HepG2 (cell line): ENCODE results near the gene MNX1. TPM values are rescaled to one million over a fixed set of nuclear protein-coding genes. Genes with fewer than 3 reads are reported as not detected.

ENCODE experiments used
- HNRNPUL1 ChIP-seq: fragments of 200-400 bp; formaldehyde crosslinking; IDR thresholded peaks from 2 replicates; pipeline ENCODE4 v1.6.1; 2017; ENCODE audit warnings: low read depth, mild to moderate bottlenecking, low read length, moderate library complexity
- NRL ChIP-seq: sonication (generic); formaldehyde crosslinking; IDR thresholded peaks from 2 replicates; pipeline ENCODE4 v1.5.0; 2020; ENCODE audit warnings: missing genetic modification reagents, mild to moderate bottlenecking, moderate library complexity, borderline replicate concordance
- POLR2AphosphoS5 ChIP-seq: IDR thresholded peaks from 2 replicates; pipeline ENCODE4 v1.6.1; 2012; ENCODE audit warnings: low read depth, low read length
- SOX13 ChIP-seq, 3 experiments: fragments of 450-650 bp in 1 of 3; sonication (generic) in 1 of 3; formaldehyde crosslinking in 1 of 3; IDR thresholded peaks in 2 of 3; conservative IDR thresholded peaks in 1 of 3; 2 replicates each; pipeline versions ENCODE4 v1.5.0 to v1.6.1; 2016 to 2020; ENCODE audit warnings: antibody characterized with exemption in 1 of 3, mild to moderate bottlenecking in 1 of 3, missing compliant biosample characterization in 1 of 3, missing genetic modification reagents in 1 of 3, moderate library complexity in 1 of 3
- ZNF232 ChIP-seq: sonication (generic); formaldehyde crosslinking; IDR thresholded peaks from 2 replicates; pipeline ENCODE4 v1.4.0; 2020; ENCODE audit warnings: missing genetic modification reagents, borderline replicate concordance
- ZNF234 ChIP-seq: sonication (generic); formaldehyde crosslinking; conservative IDR thresholded peaks from 2 replicates; pipeline ENCODE4 v1.5.1; 2020; ENCODE audit warnings: mild to moderate bottlenecking, missing genetic modification reagents
- ZNF383 ChIP-seq: sonication (generic); formaldehyde crosslinking; IDR thresholded peaks from 2 replicates; pipeline ENCODE4 v1.4.0; 2020; ENCODE audit warnings: missing genetic modification reagents, mild to moderate bottlenecking, borderline replicate concordance
- ZNF550 ChIP-seq: sonication (generic); formaldehyde crosslinking; IDR thresholded peaks from 2 replicates; pipeline ENCODE4 v1.4.0; 2020; ENCODE audit warnings: mild to moderate bottlenecking, missing genetic modification reagents, borderline replicate concordance
- ZNF570 ChIP-seq: sonication (generic); formaldehyde crosslinking; IDR thresholded peaks from 2 replicates; pipeline ENCODE4 v1.4.0; 2020; ENCODE audit warnings: mild to moderate bottlenecking, missing genetic modification reagents, borderline replicate concordance
- ZNF761 ChIP-seq: sonication (generic); formaldehyde crosslinking; conservative IDR thresholded peaks from 2 replicates; pipeline ENCODE4 v1.4.0; 2020; ENCODE audit warnings: mild to moderate bottlenecking, missing genetic modification reagents
- polyA plus RNA-seq, 8 experiments: library from polyadenylated mRNA; depleted of rRNA in 3 of 8; stranded (reverse) in 7 of 8; unstranded in 1 of 8; fragments of >200 nt; fragmentation: Illumina TruSeq in 4 of 8; extraction: Trizol in 4 of 8; gene quantifications; 2 replicates each; pipeline versions ENCODE4 v1.2.1 to v1.2.3, GENCODE V29; 2011 to 2016; ENCODE audit warnings: low read depth in 4 of 8, missing spikeins in 1 of 8, mixed read lengths in 1 of 8; ENCODE audit not compliant: insufficient read depth in 1 of 8
- total RNA-seq, 5 experiments: library from RNA; depleted of rRNA; stranded (reverse); fragments of >200 nt; fragmentation: Illumina TruSeq; extraction: Trizol; gene quantifications; 2 replicates each; pipeline ENCODE4 v1.2.3, GENCODE V29; 2016; ENCODE audit warnings: low read depth in 1 of 5
- TF ChIP-seq, protein P1 (sequence below): fragments of 450-650 bp; IDR thresholded peaks from 2 replicates; pipeline ENCODE4 v1.6.1; 2017; ENCODE audit warnings: mild to moderate bottlenecking
- TF ChIP-seq, protein P2 (sequence below): sonication (generic); formaldehyde crosslinking; IDR thresholded peaks from 2 replicates; pipeline ENCODE4 v1.4.0; 2020; ENCODE audit warnings: missing genetic modification reagents
- TF ChIP-seq, protein P3 (sequence below): sonication (generic); formaldehyde crosslinking; IDR thresholded peaks from 2 replicates; pipeline ENCODE4 v1.5.1; 2020; ENCODE audit warnings: missing genetic modification reagents, mild to moderate bottlenecking, borderline replicate concordance
- TF ChIP-seq, protein P4 (sequence below): sonication (generic); formaldehyde crosslinking; IDR thresholded peaks from 2 replicates; pipeline ENCODE4 v1.4.0; 2020; ENCODE audit warnings: missing genetic modification reagents, borderline replicate concordance

The MNX1 gene
- total and polyA plus RNA-seq, 2 of the 13 experiments (the other 11 are each of a cell fraction or from before 2014, with no cell fraction given): 0.94 to 6.1 TPM

DNA sequence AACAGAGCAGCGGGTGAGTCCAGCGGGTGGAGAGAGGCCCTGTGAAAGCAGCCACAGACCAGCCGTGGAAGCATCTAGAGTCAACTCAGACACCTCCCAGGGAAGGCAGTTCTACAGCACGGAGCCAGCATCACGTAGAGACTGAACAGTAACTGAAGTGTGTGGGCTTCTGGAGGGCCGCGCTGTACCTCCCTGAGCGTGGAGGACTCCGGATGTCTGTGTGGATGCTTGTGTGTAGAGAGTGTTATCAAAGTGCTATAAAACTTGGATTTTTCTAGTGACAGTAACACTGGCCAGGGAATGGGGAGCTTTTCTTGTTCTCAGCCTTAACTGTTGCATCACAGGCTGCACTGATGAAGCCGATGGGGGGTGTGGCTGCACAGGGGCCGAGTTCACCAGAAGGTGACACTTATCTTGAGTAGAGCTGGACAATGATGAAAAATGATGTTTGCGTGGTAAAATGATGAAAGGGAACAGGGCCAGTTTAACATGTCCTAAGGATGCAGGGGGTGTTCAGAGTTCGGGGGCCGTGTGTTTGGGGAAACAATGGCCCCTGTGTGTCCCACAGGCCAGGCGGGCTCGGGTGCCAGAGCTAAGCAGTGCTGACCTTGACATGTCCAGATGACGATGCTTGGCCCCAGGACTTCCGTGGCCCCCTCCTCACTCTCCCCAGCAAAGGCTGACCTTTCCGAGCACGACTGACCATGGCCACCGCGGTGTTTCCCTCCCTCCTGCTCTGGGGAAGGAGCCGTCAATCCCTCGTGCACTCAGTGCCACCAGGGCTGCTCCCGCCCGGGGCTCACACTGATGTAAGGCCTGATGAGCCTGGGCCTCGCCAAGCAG, 21.9 kb downstream of the MNX1 start (continued):
- TF ChIP-seq ZNF383 (CRISPR knock-in tag): no peak
- TF ChIP-seq NRL (CRISPR knock-in tag): 0 out of 2 replicates have a peak, but pooled peaks have one; percentile 37
- no peak for TF ChIP-seq POLR2AphosphoS5
- TF ChIP-seq ZNF570 (CRISPR knock-in tag): no peak; the same call in 1 of the 2 replicates
- TF ChIP-seq ZNF234: no peak
- no peak for TF ChIP-seq HNRNPUL1
- 0 out of 2 replicates have a peak, but pooled peaks have one; percentile 24 for TF ChIP-seq ZNF232
- TF ChIP-seq, protein P1, sequence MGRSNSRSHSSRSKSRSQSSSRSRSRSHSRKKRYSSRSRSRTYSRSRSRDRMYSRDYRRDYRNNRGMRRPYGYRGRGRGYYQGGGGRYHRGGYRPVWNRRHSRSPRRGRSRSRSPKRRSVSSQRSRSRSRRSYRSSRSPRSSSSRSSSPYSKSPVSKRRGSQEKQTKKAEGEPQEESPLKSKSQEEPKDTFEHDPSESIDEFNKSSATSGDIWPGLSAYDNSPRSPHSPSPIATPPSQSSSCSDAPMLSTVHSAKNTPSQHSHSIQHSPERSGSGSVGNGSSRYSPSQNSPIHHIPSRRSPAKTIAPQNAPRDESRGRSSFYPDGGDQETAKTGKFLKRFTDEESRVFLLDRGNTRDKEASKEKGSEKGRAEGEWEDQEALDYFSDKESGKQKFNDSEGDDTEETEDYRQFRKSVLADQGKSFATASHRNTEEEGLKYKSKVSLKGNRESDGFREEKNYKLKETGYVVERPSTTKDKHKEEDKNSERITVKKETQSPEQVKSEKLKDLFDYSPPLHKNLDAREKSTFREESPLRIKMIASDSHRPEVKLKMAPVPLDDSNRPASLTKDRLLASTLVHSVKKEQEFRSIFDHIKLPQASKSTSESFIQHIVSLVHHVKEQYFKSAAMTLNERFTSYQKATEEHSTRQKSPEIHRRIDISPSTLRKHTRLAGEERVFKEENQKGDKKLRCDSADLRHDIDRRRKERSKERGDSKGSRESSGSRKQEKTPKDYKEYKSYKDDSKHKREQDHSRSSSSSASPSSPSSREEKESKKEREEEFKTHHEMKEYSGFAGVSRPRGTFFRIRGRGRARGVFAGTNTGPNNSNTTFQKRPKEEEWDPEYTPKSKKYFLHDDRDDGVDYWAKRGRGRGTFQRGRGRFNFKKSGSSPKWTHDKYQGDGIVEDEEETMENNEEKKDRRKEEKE: no peak
- TF ChIP-seq, protein P2, sequence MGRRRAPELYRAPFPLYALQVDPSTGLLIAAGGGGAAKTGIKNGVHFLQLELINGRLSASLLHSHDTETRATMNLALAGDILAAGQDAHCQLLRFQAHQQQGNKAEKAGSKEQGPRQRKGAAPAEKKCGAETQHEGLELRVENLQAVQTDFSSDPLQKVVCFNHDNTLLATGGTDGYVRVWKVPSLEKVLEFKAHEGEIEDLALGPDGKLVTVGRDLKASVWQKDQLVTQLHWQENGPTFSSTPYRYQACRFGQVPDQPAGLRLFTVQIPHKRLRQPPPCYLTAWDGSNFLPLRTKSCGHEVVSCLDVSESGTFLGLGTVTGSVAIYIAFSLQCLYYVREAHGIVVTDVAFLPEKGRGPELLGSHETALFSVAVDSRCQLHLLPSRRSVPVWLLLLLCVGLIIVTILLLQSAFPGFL (CRISPR knock-in tag): no peak
- no peak for TF ChIP-seq ZNF761 (CRISPR knock-in tag)
- peak; percentile 62; the same call in 1 of the 2 replicates for TF ChIP-seq SOX13 (IDR thresholded peaks at IDR 0.05)
- peak in 1 of 2 experiments; percentile 85; a peak in 2 of 4 replicates for TF ChIP-seq SOX13 (CRISPR knock-in tag; conservative IDR thresholded peaks at IDR 0.05 in 1 of 2, IDR thresholded peaks at IDR 0.05 in 1 of 2)
- TF ChIP-seq, protein P3, sequence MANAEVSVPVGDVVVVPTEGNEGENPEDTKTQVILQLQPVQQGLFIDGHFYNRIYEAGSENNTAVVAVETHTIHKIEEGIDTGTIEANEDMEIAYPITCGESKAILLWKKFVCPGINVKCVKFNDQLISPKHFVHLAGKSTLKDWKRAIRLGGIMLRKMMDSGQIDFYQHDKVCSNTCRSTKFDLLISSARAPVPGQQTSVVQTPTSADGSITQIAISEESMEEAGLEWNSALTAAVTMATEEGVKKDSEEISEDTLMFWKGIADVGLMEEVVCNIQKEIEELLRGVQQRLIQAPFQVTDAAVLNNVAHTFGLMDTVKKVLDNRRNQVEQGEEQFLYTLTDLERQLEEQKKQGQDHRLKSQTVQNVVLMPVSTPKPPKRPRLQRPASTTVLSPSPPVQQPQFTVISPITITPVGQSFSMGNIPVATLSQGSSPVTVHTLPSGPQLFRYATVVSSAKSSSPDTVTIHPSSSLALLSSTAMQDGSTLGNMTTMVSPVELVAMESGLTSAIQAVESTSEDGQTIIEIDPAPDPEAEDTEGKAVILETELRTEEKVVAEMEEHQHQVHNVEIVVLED: no peak
- TF ChIP-seq, protein P4, sequence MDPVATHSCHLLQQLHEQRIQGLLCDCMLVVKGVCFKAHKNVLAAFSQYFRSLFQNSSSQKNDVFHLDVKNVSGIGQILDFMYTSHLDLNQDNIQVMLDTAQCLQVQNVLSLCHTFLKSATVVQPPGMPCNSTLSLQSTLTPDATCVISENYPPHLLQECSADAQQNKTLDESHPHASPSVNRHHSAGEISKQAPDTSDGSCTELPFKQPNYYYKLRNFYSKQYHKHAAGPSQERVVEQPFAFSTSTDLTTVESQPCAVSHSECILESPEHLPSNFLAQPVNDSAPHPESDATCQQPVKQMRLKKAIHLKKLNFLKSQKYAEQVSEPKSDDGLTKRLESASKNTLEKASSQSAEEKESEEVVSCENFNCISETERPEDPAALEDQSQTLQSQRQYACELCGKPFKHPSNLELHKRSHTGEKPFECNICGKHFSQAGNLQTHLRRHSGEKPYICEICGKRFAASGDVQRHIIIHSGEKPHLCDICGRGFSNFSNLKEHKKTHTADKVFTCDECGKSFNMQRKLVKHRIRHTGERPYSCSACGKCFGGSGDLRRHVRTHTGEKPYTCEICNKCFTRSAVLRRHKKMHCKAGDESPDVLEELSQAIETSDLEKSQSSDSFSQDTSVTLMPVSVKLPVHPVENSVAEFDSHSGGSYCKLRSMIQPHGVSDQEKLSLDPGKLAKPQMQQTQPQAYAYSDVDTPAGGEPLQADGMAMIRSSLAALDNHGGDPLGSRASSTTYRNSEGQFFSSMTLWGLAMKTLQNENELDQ (CRISPR knock-in tag): no peak
- TF ChIP-seq ZNF550: no peak
